HUDEP-2 (cell line): Measurements from ENCODE around the gene PPP2R2B.
"Not testable (repeated sequence)": the region's sequence is repeated elsewhere in the genome, so short reads cannot be mapped to it uniquely, and the experiment has no call there.

ENCODE experiments used
- DNase-seq, 76 experiments: peaks; one replicate each; lab custom pipeline; 2025; ENCODE audit not compliant: unreplicated experiment in 76 of 76; lab: John Stamatoyannopoulos, UW

Gene PPP2R2B

GRCh38 chr5:146751781-146752401, 126.7 kb downstream of the PPP2R2B start:
- no peak for DNase-seq

GRCh38 chr5:146751054-146751453, 127.5 kb downstream of the PPP2R2B start:
- no peak for DNase-seq

- DNase-seq = no peak
These were observed 130.0 kb downstream of the PPP2R2B start for GRCh38 chr5:146748533-146748932.

- no peak for DNase-seq
These were observed 132.5 kb downstream of the PPP2R2B start for GRCh38 chr5:146745931-146746577.

- no peak for DNase-seq
These were observed 134.3 kb downstream of the PPP2R2B start for GRCh38 chr5:146744068-146744745.

GRCh38 chr5:146734936-146735577, 143.5 kb downstream of the PPP2R2B start:
- DNase-seq = no peak

GRCh38 chr5:146732962-146733361, 145.6 kb downstream of the PPP2R2B start:
- DNase-seq = no peak

- no peak for DNase-seq
These were observed 146.5 kb downstream of the PPP2R2B start for GRCh38 chr5:146731909-146732659.

GRCh38 chr5:146728746-146729145, 149.8 kb downstream of the PPP2R2B start:
- not testable (repeated sequence) for DNase-seq

GRCh38 chr5:146726891-146727290, 151.7 kb downstream of the PPP2R2B start:
- DNase-seq = no peak

- no peak for DNase-seq
These were observed 152.5 kb downstream of the PPP2R2B start for GRCh38 chr5:146726020-146726419.

GRCh38 chr5:146725025-146725424, 153.5 kb downstream of the PPP2R2B start:
- no peak for DNase-seq

GRCh38 chr5:146722361-146722779, 156.2 kb downstream of the PPP2R2B start:
- DNase-seq = no peak

- DNase-seq = no peak
These were observed 157.3 kb downstream of the PPP2R2B start for GRCh38 chr5:146721073-146721815.

GRCh38 chr5:146720107-146720506, 158.4 kb downstream of the PPP2R2B start:
- DNase-seq = no peak

- DNase-seq = no peak
These were observed 159.4 kb downstream of the PPP2R2B start for GRCh38 chr5:146719179-146719578.

- DNase-seq = no peak
These were observed 159.9 kb downstream of the PPP2R2B start for GRCh38 chr5:146718609-146719008.

GRCh38 chr5:146717951-146718350, 160.6 kb downstream of the PPP2R2B start:
- DNase-seq = no peak

- no peak for DNase-seq
These were observed 161.9 kb downstream of the PPP2R2B start for GRCh38 chr5:146716636-146717035.

GRCh38 chr5:146710348-146710747, 168.2 kb downstream of the PPP2R2B start:
- no peak for DNase-seq
